HepG2 (cell line): ENCODE data around the gene CNDP1. TPM values are rescaled to one million over a fixed set of nuclear protein-coding genes. Genes with fewer than 3 reads are reported as not detected.

Experiments used
- ARID4A ChIP-seq: sonication (generic); formaldehyde crosslinking; IDR thresholded peaks from 2 replicates; pipeline ENCODE4 v1.5.0; 2020; ENCODE audit warnings: mild to moderate bottlenecking, missing genetic modification reagents, borderline replicate concordance
- HDAC1 ChIP-seq: sonication (generic); formaldehyde crosslinking; IDR thresholded peaks from 2 replicates; pipeline ENCODE4 v1.5.1; 2020; ENCODE audit warnings: mild to moderate bottlenecking, missing genetic modification reagents
- NKX3-1 ChIP-seq: sonication (generic); formaldehyde crosslinking; IDR thresholded peaks from 2 replicates; pipeline ENCODE4 v1.5.0; 2020; ENCODE audit warnings: missing genetic modification reagents
- PAX8 ChIP-seq: sonication (generic); formaldehyde crosslinking; IDR thresholded peaks from 2 replicates; pipeline ENCODE4 v1.8.0; 2022; ENCODE audit warnings: mild to moderate bottlenecking, missing genetic modification reagents, borderline replicate concordance
- SIX4 ChIP-seq: sonication (generic); formaldehyde crosslinking; IDR thresholded peaks from 2 replicates; pipeline ENCODE4 v1.4.0; 2020; ENCODE audit warnings: missing genetic modification reagents
- SUZ12 ChIP-seq: fragments of 150-350 bp; IDR thresholded peaks from 2 replicates; pipeline ENCODE4 v1.6.1; 2014; ENCODE audit warnings: low read depth, low read length
- ZNF414 ChIP-seq: sonication (generic); formaldehyde crosslinking; IDR thresholded peaks from 2 replicates; pipeline ENCODE4 v1.5.0; 2020; ENCODE audit warnings: missing genetic modification reagents
- ZNF557 ChIP-seq: sonication (generic); formaldehyde crosslinking; IDR thresholded peaks from 2 replicates; pipeline ENCODE4 v1.4.0; 2020; ENCODE audit warnings: missing genetic modification reagents
- polyA plus RNA-seq, 8 experiments: library from polyadenylated mRNA; depleted of rRNA in 3 of 8; stranded (reverse) in 7 of 8; unstranded in 1 of 8; fragments of >200 nt; fragmentation: Illumina TruSeq in 4 of 8; extraction: Trizol in 4 of 8; gene quantifications; 2 replicates each; pipeline versions ENCODE4 v1.2.1 to v1.2.3, GENCODE V29; 2011 to 2016; ENCODE audit warnings: low read depth in 4 of 8, missing spikeins in 1 of 8, mixed read lengths in 1 of 8; ENCODE audit not compliant: insufficient read depth in 1 of 8
- total RNA-seq, 5 experiments: library from RNA; depleted of rRNA; stranded (reverse); fragments of >200 nt; fragmentation: Illumina TruSeq; extraction: Trizol; gene quantifications; 2 replicates each; pipeline ENCODE4 v1.2.3, GENCODE V29; 2016; ENCODE audit warnings: low read depth in 1 of 5
- TF ChIP-seq, protein P1 (sequence below): sonication (generic); formaldehyde crosslinking; IDR thresholded peaks from 2 replicates; pipeline ENCODE4 v1.4.0; 2020; ENCODE audit warnings: mild to moderate bottlenecking, missing genetic modification reagents

CNDP1 gene
- total and polyA plus RNA-seq, 2 of the 13 experiments (the other 11 are each of a cell fraction or from before 2014, with no cell fraction given) = 0.01 TPM; not detected in 1

GRCh38 chr18:74539289-74539688, 5.0 kb downstream of the CNDP1 start (continued):
- TF ChIP-seq ARID4A = no peak
- no peak for TF ChIP-seq NKX3-1 (CRISPR knock-in tag)
- TF ChIP-seq SUZ12 = no peak
- TF ChIP-seq, protein P1, sequence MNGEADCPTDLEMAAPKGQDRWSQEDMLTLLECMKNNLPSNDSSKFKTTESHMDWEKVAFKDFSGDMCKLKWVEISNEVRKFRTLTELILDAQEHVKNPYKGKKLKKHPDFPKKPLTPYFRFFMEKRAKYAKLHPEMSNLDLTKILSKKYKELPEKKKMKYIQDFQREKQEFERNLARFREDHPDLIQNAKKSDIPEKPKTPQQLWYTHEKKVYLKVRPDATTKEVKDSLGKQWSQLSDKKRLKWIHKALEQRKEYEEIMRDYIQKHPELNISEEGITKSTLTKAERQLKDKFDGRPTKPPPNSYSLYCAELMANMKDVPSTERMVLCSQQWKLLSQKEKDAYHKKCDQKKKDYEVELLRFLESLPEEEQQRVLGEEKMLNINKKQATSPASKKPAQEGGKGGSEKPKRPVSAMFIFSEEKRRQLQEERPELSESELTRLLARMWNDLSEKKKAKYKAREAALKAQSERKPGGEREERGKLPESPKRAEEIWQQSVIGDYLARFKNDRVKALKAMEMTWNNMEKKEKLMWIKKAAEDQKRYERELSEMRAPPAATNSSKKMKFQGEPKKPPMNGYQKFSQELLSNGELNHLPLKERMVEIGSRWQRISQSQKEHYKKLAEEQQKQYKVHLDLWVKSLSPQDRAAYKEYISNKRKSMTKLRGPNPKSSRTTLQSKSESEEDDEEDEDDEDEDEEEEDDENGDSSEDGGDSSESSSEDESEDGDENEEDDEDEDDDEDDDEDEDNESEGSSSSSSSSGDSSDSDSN = no peak
- no peak for TF ChIP-seq HDAC1 (CRISPR knock-in tag)
- TF ChIP-seq PAX8 (CRISPR knock-in tag) = no peak
- no peak for TF ChIP-seq SIX4
- TF ChIP-seq ZNF557 = no peak
- TF ChIP-seq ZNF414 (CRISPR knock-in tag) = no peak
